ENCODE results near the gene SPTBN4.
A peak's percentile ranks its signal among the peaks of the same experiment; 100 is the strongest.

SPTBN4 gene

DNA sequence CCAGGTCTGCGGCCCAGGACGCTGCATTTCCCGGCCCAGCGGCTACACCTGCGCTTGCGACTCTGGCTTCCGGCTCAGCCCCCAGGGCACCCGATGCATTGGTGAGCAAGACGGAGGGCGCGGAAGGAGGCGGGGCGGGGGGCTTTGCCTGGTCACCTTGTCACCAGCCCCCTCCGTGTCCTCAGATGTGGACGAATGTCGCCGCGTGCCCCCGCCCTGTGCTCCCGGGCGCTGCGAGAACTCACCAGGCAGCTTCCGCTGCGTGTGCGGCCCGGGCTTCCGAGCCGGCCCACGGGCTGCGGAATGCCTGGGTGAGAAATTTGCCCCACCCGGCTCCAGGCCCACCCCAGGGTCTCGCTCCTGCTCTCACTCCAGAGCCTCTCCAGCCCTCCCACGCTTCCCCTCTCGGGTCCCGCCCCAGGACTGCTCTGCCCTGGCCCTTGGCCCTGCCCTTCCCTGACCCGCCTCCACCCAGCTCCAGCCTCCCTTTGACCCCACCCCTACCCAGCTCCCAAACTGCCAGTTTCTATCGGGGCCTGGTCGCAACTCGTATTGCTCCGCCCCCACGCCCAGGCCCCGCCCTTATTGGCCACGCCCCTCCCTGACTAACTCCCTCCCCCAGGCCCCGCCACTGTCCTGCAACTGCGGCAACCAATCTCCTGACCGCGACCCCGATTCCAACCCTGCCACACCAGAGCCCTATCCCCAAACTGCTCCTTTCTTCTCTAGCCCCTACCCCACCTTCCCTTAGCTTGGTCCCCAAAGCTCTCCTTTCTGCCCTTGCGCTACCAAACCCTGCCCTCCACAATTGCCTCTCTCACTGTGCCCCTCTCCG, 143.0 kb downstream of the SPTBN4 start:
- DNase-seq (ENCODE audit: low spot score in 2 of 2) = peak; percentile 74 to 78
- H3K27ac Mint-ChIP-seq (ENCODE audit: low read depth) = peak overlapping the region; percentile 88
- ATAC-seq (replicated peaks; ENCODE audit: extremely low read depth, poor library complexity, severe bottlenecking) = peak; percentile 22
- H3K4me1 Mint-ChIP-seq = peaks cover 77% of the 10 kb centered on the region
- H3K27me3 Mint-ChIP-seq = no peaks in the 10 kb centered on the region
- H3K4me3 Mint-ChIP-seq = peak overlapping the region; percentile 75
- no peaks in the 10 kb centered on the region for H3K9me3 Mint-ChIP-seq
- H3K36me3 Mint-ChIP-seq (ENCODE audit: insufficient read depth) = peaks cover 20% of the 10 kb centered on the region

DNA sequence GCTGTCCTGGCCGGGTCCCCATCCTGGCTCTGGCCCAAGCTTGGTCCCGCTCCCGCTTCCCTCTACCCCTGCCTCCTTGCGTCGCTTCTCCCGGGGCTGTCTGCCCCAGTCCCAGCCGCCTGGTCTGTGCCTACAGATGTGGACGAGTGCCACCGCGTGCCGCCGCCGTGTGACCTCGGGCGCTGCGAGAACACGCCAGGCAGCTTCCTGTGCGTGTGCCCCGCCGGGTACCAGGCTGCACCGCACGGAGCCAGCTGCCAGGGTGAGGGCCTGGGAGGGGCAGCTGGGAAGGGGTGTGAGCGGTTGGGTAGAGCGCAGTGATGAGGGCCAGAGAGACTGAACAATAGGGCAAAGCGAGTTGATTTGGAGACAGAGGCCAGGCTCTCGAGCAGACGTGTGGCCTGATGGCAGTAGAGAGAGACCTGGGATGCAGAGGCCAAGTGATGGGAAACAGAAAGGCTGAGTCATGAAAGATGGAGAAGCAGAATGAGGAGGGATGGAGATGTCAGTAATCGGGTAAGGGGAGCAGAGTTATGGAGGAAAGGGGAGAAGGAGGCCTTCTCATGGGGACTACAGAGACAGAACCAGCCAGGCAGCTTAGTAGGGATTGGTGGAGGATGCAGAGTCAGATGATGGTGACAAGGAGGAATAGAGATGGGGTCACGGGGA, 143.7 kb downstream of the SPTBN4 start:
- H3K4me1 Mint-ChIP-seq = peaks cover 77% of the 10 kb centered on the region
- peak overlapping the region; percentile 75 for H3K4me3 Mint-ChIP-seq
- H3K27ac Mint-ChIP-seq (ENCODE audit: low read depth) = peak overlapping the region; percentile 88
- no peaks in the 10 kb centered on the region for H3K27me3 Mint-ChIP-seq
- no peaks in the 10 kb centered on the region for H3K9me3 Mint-ChIP-seq
- ATAC-seq (replicated peaks; ENCODE audit: extremely low read depth, poor library complexity, severe bottlenecking) (peak; percentile 47), DNase-seq (ENCODE audit: low spot score in 2 of 2) (peak; percentile 56 to 66)
- H3K36me3 Mint-ChIP-seq (ENCODE audit: insufficient read depth) = peaks cover 17% of the 10 kb centered on the region

DNA sequence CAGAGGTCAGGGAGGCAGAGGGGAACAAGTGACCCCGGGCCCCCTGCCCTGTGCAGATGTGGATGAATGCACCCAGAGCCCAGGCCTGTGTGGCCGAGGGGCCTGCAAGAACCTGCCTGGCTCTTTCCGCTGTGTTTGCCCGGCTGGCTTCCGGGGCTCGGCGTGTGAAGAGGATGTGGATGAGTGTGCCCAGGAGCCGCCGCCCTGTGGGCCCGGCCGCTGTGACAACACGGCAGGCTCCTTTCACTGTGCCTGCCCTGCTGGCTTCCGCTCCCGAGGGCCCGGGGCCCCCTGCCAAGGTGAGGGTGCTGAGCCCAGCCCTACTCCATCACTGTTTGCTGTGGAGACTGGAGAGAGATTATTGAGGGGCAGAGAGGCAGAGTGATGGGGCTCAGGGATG, 144.3 kb downstream of the SPTBN4 start:
- peaks cover 15% of the 10 kb centered on the region for H3K36me3 Mint-ChIP-seq (ENCODE audit: insufficient read depth)
- no peaks in the 10 kb centered on the region for H3K27me3 Mint-ChIP-seq
- ATAC-seq (replicated peaks; ENCODE audit: extremely low read depth, poor library complexity, severe bottlenecking) (peak; percentile 3), DNase-seq (ENCODE audit: low spot score in 2 of 2) (no peak)
- H3K9me3 Mint-ChIP-seq = no peaks in the 10 kb centered on the region
- H3K4me3 Mint-ChIP-seq = peak overlapping the region; percentile 75
- peaks cover 76% of the 10 kb centered on the region for H3K4me1 Mint-ChIP-seq
- peak overlapping the region; percentile 88 for H3K27ac Mint-ChIP-seq (ENCODE audit: low read depth)

DNA sequence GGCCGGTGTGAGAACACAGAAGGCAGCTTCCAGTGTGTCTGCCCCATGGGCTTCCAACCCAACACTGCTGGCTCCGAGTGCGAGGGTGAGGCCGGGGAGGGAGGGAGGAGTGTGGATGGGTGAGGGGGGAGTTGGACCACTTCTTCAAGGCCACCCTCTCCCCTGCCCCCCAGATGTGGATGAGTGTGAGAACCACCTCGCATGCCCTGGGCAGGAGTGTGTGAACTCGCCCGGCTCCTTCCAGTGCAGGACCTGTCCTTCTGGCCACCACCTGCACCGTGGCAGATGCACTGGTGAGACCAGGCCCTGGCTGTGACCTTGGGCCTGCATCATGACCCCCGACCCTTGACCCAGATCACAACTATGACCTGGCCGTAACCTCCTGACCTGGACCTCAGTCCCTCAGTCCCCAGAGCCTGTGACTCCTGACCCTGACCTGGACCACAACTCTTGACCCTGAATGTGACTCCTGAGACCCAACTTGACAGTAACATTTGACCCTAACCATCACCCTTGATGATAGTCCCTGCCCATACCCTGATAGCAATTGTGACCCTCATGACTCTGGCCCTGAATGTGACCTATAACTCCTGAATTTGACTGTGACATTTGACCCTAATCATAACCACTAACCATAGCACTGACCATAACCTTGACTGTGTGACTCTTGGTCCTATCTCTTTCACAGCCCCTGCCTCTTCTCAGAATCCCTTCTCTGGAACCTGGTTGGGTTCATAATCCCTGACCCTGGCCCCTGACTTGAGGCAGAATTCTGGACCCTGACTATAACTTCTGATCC, 145.3 kb downstream of the SPTBN4 start:
- DNase-seq (ENCODE audit: low spot score in 2 of 2) (no peak), ATAC-seq (replicated peaks; ENCODE audit: extremely low read depth, poor library complexity, severe bottlenecking) (no peak)
- peak overlapping the region; percentile 85 for H3K27ac Mint-ChIP-seq (ENCODE audit: low read depth)
- peaks cover 13% of the 10 kb centered on the region for H3K36me3 Mint-ChIP-seq (ENCODE audit: insufficient read depth)
- H3K4me1 Mint-ChIP-seq = peaks cover 76% of the 10 kb centered on the region
- peak overlapping the region; percentile 97 for H3K4me3 Mint-ChIP-seq
- no peaks in the 10 kb centered on the region for H3K9me3 Mint-ChIP-seq
- H3K27me3 Mint-ChIP-seq = no peaks in the 10 kb centered on the region

DNA sequence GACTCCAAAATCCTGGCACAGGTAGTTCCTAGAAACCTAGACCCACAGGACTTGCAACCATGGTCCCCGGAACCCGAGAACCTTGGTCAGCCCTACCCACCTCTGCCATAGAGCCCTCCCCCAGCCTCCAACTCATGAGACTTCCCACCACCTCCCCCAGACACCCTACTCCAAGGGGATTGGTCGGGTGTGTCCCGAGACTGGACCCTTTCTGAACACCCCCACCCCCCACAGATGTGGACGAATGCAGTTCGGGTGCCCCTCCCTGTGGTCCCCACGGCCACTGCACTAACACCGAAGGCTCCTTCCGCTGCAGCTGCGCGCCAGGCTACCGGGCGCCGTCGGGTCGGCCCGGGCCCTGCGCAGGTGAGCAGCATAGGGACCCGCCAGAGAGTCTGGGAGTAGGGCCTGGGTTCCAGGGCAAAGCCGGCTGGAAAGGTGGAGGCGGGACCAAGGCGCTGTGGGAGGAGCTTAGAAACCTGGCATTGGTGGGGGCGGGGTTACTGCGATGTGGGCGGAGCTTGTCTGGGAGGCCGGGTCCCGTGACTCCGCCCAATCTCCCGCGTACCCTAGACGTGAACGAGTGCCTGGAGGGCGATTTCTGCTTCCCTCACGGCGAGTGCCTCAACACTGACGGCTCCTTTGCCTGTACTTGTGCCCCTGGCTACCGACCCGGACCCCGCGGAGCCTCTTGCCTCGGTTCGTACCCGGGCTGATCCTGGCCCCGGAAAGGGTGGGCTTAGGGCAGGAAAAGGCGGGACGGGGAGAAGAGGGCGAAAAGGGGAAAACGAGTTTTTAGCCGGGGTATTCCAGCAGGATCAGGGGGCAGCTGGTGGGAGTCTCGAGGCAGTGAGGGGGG, 146.3 kb downstream of the SPTBN4 start:
- H3K9me3 Mint-ChIP-seq = no peaks in the 10 kb centered on the region
- H3K4me1 Mint-ChIP-seq = peaks cover 66% of the 10 kb centered on the region
- no peaks in the 10 kb centered on the region for H3K27me3 Mint-ChIP-seq
- ATAC-seq (replicated peaks; ENCODE audit: extremely low read depth, poor library complexity, severe bottlenecking) = no peak
- DNase-seq (ENCODE audit: low spot score in 2 of 2) = peak in 1 of 2 donors; percentile 52
- peaks cover 13% of the 10 kb centered on the region for H3K36me3 Mint-ChIP-seq (ENCODE audit: insufficient read depth)
- peak overlapping the region; percentile 85 for H3K27ac Mint-ChIP-seq (ENCODE audit: low read depth)
- peak overlapping the region; percentile 97 for H3K4me3 Mint-ChIP-seq

DNA sequence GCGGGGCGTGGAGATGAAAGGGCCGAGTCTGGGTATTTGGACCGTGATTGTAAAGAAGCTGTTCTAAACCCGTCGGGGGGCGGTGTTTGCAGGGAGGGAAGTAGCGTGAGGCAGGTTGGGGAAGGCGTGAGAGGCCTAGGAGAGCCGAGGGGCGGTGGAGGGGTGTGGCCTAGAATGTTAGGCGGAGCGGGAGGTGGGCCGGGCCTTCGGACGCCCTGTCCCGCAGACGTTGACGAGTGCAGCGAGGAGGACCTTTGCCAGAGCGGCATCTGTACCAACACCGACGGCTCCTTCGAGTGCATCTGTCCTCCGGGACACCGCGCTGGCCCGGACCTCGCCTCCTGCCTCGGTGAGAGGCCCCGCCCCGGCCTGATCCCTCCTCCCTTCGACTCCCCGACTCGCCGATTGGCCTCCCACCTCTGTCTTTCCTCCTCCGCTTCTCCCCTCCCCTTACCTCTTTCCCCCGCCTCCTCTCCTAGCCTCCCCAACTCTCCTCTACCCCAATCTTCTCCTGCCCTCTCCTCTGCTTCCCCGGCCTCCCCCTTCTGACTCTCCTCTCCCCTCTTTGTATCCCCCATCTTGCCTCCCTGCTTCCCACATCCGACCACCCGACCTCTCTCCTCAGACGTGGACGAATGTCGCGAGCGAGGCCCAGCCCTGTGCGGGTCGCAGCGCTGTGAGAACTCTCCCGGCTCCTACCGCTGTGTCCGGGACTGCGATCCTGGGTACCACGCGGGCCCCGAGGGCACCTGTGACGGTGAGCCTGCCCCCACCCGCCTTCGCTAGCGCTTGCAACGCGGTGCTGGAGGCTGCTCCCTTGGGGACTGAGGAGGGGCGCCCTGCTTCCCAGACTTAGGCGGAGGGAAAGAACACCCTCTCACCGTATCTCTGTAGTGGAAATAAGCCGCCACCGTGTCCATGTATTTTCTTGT, 147.2 kb downstream of the SPTBN4 start:
- ATAC-seq (replicated peaks; ENCODE audit: extremely low read depth, poor library complexity, severe bottlenecking) (peak; percentile 59), DNase-seq (ENCODE audit: low spot score in 2 of 2) (peak; percentile 77 to 78)
- Mint-ChIP-seq H3K36me3 (ENCODE audit: insufficient read depth) (peaks cover 13% of the 10 kb centered on the region), H3K4me1 (peaks cover 61% of the 10 kb centered on the region), H3K9me3 (no peaks in the 10 kb centered on the region), H3K4me3 (peak overlapping the region; percentile 97), H3K27ac (ENCODE audit: low read depth) (peak overlapping the region; percentile 85), H3K27me3 (no peaks in the 10 kb centered on the region)

DNA sequence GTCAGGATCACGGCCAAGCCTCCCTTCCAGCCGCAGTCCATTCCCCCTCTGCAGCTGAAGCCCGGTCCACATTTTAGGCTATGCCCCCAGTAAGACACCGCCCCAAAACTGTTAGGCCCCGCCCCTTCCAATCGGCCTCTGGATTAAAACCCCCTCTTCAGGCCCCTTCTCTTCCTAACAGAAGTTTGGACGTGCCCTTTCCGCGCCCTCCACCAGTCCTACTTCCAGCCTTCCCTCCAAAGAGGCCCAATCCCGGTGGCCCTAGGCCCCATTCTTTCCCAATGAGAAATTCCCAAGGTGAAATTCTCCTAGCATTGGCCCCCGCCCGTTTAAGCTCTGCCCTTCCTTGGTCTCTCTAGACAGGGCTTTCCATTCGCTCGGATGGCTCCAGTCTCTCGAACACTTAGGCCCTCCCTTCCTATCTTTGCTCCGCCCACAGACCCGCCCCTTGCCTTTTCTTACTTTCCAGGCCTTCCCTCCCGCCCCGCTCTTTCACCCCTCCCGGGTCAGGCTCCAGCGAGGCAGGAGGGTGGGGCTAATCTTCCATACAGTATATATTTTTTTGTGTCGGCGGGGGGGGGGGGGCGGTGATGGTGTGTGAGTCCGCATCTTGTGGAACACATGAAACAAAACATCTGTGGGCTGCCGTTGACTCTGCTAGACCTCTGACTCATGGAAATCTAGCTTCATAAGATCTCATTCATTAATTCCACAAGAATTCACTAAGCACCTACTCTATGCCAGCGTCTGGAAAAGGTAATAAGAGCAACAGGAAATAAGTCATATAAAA, 148.0 kb downstream of the SPTBN4 start:
- Mint-ChIP-seq H3K9me3 (no peaks in the 10 kb centered on the region), H3K27me3 (no peaks in the 10 kb centered on the region), H3K4me3 (peak overlapping the region; percentile 97), H3K27ac (ENCODE audit: low read depth) (peak overlapping the region; percentile 85), H3K4me1 (peaks cover 59% of the 10 kb centered on the region), H3K36me3 (ENCODE audit: insufficient read depth) (peaks cover 15% of the 10 kb centered on the region)
- no peak for ATAC-seq (replicated peaks; ENCODE audit: extremely low read depth, poor library complexity, severe bottlenecking)
- no peak for DNase-seq (ENCODE audit: low spot score in 2 of 2)

DNA sequence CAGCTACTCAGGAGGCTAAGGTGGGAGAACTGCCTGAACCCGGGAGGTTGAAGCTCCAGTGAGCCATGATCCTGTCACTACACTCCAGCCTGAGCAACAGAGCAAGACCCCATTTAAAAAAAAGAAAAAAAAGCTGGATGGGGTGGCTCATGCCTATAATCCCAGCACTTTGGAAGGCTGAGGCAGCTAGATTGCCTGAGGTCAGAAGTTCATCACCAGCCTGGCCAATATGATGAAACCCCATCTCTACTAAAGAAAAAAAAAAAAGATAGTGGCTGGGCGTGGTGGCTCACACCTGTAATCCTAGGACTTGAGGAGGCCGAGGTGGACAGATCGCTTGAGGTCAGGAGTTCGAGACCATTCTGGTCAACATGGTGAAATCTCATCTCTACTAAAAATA, 149.4 kb downstream of the SPTBN4 start:
- DNase-seq (ENCODE audit: low spot score in 2 of 2) = no peak
- no peaks in the 10 kb centered on the region for H3K9me3 Mint-ChIP-seq
- no peaks in the 10 kb centered on the region for H3K27me3 Mint-ChIP-seq
- no peak overlapping the region for H3K4me3 Mint-ChIP-seq
- no peak overlapping the region for H3K27ac Mint-ChIP-seq (ENCODE audit: low read depth)
- peaks cover 48% of the 10 kb centered on the region for H3K4me1 Mint-ChIP-seq
- ATAC-seq (replicated peaks; ENCODE audit: extremely low read depth, poor library complexity, severe bottlenecking) = no peak
- H3K36me3 Mint-ChIP-seq (ENCODE audit: insufficient read depth) = peaks cover 15% of the 10 kb centered on the region

DNA sequence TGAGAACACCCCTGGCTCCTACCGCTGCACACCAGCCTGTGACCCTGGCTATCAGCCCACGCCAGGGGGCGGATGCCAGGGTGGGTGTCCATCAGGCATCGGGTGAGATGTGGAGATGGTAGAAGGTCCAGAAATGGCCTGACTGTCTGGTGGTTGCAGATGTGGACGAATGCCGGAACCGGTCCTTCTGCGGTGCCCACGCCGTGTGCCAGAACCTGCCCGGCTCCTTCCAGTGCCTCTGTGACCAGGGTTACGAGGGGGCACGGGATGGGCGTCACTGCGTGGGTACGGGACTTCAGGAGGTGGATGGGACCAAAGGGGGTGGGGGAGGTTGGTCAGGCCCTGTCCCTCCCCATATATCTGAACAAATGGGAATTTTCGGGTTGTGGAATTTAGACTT, 150.1 kb downstream of the SPTBN4 start:
- peaks cover 19% of the 10 kb centered on the region for H3K36me3 Mint-ChIP-seq (ENCODE audit: insufficient read depth)
- no peak for ATAC-seq (replicated peaks; ENCODE audit: extremely low read depth, poor library complexity, severe bottlenecking)
- H3K27ac Mint-ChIP-seq (ENCODE audit: low read depth) = no peak overlapping the region
- no peaks in the 10 kb centered on the region for H3K9me3 Mint-ChIP-seq
- H3K27me3 Mint-ChIP-seq = no peaks in the 10 kb centered on the region
- no peak for DNase-seq (ENCODE audit: low spot score in 2 of 2)
- H3K4me3 Mint-ChIP-seq = no peak overlapping the region
- peaks cover 43% of the 10 kb centered on the region for H3K4me1 Mint-ChIP-seq

DNA sequence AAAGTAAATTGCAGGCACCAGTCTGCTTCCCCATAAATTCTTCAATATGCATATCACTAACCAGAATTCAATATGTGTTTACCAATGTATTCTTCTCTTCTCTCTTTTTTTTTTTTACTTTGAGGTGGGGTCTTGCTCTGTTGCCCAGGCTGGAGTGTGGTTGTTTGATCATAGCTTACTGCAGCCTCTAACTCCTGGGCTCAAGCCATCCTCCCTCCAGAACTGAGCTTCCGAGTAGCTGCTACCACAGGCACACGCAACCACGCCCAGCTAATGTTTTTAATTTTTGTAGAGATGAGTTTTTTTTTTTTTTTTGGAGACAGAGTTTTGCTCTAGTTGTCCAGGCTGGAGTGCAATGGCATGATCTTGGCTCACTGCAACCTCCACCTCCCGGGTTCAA, 151.2 kb downstream of the SPTBN4 start:
- Mint-ChIP-seq H3K4me1 (peaks cover 34% of the 10 kb centered on the region), H3K27me3 (no peaks in the 10 kb centered on the region), H3K36me3 (ENCODE audit: insufficient read depth) (peaks cover 23% of the 10 kb centered on the region), H3K27ac (ENCODE audit: low read depth) (no peak overlapping the region), H3K4me3 (no peak overlapping the region), H3K9me3 (no peaks in the 10 kb centered on the region)
- DNase-seq (ENCODE audit: low spot score in 2 of 2) (no peak), ATAC-seq (replicated peaks; ENCODE audit: extremely low read depth, poor library complexity, severe bottlenecking) (no peak)

Measured in central memory CD8-positive, alpha-beta T cell (primary cell).